ENCODE data around the gene ADAT3.

Gene ADAT3

GRCh38 chr19:1942934-1943555 lies 37.8 kb downstream of the ADAT3 start:
- DNase-seq, result no peak

GRCh38 chr19:1943661-1944087 lies 38.5 kb downstream of the ADAT3 start:
- DNase-seq, result no peak

GRCh38 chr19:1944088-1944915 lies 39.1 kb downstream of the ADAT3 start:
- no peak for DNase-seq

DNA sequence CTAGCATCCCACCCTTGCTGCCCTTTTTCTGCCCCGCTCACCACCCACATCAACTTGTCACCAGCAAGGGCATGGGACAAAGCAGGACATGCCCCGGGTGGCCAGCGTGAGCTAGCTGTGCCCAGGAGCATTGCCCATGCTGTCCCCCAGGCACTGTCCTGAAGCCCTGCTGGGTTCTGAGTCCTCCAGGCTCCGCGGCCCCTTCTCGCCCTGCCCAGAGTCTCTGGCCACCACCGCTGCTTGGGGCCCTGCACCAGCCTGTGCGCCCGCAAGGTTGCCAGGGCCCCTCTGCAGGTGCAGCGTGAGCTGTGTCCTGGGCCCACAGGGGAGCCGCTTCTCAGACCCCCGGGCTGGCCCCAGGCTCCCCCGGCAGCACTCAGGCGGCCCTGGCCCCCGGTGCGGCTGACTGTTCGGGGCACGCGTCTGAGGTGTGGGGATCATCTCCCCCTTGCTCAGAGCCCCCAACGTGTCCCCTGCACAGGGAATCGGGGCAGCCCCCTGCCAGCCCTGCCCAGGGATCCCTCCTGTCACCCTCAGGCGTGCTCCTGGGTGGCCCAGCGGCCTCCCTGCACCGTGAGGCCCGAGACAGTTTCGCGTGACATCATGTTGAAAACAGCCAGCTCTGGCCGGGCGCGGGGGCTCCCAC lies 39.8 kb downstream of the ADAT3 start:
- no peak for DNase-seq

- peak; percentile 83 for DNase-seq
Observed at GRCh38 chr19:1945899-1946298, 40.7 kb downstream of the ADAT3 start.

GRCh38 chr19:1947651-1948209 lies 42.5 kb downstream of the ADAT3 start:
- no peak for DNase-seq

- DNase-seq, result no peak
Observed at GRCh38 chr19:1949304-1950101, 44.3 kb downstream of the ADAT3 start.

DNA sequence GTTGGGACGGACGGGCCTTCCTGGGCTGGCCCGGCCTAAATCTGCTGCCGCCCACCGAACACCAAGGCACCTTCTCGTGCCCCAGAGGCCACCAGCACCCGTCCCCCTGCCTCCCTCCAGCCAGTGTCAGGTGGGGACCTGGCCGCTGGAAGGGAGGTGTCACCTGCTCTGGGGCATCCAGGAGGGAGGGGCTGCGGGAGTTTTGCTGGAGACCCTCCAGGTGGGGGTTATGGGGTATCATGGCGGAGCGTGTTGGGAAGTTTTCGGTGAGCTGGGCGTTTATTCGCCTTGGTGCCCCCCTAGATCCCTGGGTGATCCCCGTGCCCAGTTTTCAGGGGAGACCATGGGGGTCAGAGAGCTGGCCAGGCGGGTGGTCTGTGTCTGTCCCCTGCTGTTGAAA lies 45.4 kb downstream of the ADAT3 start:
- no peak for DNase-seq

DNA sequence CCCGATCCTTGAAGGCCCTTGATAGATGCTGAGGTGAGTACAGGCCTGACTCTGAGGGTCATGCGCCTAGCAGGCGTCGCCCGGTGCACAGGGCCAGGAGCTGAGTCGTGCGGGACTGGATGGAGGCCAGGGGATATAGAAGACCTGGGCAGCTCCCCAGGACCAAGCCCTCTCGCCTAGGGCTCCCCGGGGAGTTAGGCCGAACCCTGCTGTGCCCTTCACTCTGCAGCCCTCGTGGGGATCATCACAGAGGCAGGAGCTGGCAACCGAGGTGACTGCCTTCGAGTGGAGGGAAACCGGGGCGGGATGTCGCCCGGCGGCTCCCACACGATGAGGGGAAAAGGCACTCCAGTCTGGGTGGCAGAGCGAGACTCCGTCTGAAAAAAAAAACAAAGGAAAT lies 47.4 kb downstream of the ADAT3 start:
- DNase-seq, result no peak

DNA sequence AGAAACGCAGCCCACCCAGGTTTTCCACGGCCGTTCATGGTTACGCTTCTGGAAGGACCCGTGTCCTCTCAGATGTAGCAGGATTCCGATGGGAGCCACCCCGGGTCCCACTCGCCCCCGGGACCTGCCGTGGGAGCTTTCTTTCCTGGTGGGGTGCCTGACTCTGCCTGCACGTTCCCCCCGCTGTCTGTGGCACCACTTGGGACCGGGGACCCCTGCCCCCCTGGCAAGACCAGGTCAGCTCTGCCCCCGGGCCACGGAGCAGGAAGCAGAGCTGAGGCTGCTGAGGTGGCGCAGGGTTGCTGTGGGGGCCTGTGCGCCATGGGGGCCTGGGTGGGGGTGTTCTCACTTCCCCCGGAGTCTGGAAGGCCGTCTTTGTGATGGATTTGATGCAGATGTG lies 47.8 kb downstream of the ADAT3 start:
- no peak for DNase-seq

GRCh38 chr19:1953441-1954094 lies 48.4 kb downstream of the ADAT3 start:
- DNase-seq, result no peak

DNA sequence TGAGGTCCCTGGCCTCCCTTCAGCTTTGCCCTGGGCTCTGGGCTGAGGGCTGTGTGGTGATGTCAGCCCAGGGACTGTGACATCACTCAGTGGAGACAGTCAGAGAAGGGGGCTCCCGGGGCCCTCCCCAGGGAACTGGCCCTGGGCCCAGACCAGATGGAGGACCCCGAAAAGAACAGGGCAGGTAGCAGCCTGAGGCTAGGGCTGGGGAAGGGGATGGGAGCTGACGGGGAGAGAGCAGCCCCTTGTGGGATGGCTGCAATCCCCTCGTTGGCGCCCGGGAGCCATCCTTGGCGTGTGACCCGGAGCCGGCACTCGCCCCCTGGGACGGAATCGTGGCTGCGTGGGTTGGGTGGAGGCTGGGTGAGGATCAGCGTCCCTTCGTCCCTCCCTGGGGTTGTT lies 49.3 kb downstream of the ADAT3 start:
- no peak for DNase-seq

DNA sequence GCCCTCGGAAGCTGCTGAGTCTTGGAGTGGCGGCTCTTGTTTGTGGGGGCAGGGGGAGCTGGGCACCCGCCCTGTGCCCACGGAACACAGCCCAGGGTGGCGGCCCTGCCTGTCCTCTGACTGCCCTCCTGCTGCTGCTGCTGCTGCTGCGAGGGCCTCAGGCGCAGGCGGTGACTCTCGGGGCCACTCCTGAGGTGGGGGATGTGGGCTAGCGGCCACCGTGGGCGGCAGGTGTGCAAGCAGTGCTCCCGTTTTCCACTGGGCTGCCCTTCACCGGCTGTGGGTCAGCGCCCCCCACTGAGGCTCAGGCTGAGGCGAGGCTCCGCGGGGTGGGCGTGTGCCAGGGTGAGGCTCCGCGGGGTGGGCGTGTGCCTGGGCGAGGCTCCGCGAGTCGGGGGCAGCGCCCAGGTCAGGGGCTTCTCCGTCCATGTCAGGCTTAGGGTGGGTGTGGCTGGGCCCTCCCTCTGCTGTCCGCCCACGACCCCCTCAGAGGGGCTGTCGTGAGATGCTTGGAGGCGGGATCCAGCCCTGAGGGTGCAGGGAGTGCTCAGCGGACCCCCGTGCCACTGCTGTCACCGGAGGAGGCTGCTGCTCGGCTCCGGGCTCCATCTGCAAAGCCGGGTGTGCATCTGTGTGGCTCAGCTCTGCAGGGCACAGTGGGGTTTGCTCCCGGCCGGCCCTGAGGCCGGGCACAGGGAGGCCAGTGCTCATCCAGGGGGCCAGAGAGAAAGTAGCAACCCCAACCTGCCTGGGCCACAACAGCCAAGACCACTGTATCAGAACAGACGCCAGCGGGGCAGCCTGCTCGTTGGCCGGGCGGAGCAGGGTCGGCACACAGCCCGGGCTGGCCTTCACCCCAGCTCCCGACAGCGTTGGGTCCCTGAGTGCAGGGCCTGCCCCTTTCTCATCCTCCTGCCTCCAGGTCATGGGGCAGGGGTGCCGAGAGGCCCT lies 50.2 kb downstream of the ADAT3 start:
- no peak for DNase-seq

GRCh38 chr19:1956122-1956494 lies 50.9 kb downstream of the ADAT3 start:
- no peak for DNase-seq

- no peak for DNase-seq
Observed at GRCh38 chr19:1956868-1957492, 51.8 kb downstream of the ADAT3 start.

- DNase-seq, result no peak
Observed at GRCh38 chr19:1957562-1958248, 52.5 kb downstream of the ADAT3 start.

GRCh38 chr19:1959928-1960589 lies 54.9 kb downstream of the ADAT3 start:
- no peak for DNase-seq

GRCh38 chr19:1961000-1961883 lies 56.0 kb downstream of the ADAT3 start:
- no peak for DNase-seq

All from 8988T (cell line).